GM12864 (cell line): ENCODE results near the gene HTR1D.
"Not testable (repeated sequence)": the region's sequence is repeated elsewhere in the genome, so short reads cannot be mapped to it uniquely, and the experiment has no call there.

Experiments
- DNase-seq: peaks from one replicate; pipeline ENCODE4 v3.0.0-alpha.2; 2011; ENCODE audit warnings: low read depth
- H3K4me3 ChIP-seq: 2 replicates; pipeline ENCODE4 v1.5.1; 2011; ENCODE audit warnings: mild to moderate bottlenecking, low read depth, low read length, control low read depth
- TF ChIP-seq, protein P1 (sequence below): IDR thresholded peaks from 2 replicates; pipeline ENCODE4 v1.5.1; 2011; ENCODE audit warnings: low read depth, mild to moderate bottlenecking, moderate library complexity, low read length, control low read depth, inconsistent platforms; ENCODE audit errors: missing control alignments

HTR1D gene

GRCh38 chr1:23208527-23208926, 8.8 kb downstream of the HTR1D start:
- H3K4me3 ChIP-seq = no peak overlapping the region
- TF ChIP-seq, protein P1, sequence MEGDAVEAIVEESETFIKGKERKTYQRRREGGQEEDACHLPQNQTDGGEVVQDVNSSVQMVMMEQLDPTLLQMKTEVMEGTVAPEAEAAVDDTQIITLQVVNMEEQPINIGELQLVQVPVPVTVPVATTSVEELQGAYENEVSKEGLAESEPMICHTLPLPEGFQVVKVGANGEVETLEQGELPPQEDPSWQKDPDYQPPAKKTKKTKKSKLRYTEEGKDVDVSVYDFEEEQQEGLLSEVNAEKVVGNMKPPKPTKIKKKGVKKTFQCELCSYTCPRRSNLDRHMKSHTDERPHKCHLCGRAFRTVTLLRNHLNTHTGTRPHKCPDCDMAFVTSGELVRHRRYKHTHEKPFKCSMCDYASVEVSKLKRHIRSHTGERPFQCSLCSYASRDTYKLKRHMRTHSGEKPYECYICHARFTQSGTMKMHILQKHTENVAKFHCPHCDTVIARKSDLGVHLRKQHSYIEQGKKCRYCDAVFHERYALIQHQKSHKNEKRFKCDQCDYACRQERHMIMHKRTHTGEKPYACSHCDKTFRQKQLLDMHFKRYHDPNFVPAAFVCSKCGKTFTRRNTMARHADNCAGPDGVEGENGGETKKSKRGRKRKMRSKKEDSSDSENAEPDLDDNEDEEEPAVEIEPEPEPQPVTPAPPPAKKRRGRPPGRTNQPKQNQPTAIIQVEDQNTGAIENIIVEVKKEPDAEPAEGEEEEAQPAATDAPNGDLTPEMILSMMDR = no peak
- no peak for DNase-seq

GRCh38 chr1:23207733-23208132, 9.6 kb downstream of the HTR1D start:
- not testable (repeated sequence) for DNase-seq, H3K4me3 ChIP-seq

DNA sequence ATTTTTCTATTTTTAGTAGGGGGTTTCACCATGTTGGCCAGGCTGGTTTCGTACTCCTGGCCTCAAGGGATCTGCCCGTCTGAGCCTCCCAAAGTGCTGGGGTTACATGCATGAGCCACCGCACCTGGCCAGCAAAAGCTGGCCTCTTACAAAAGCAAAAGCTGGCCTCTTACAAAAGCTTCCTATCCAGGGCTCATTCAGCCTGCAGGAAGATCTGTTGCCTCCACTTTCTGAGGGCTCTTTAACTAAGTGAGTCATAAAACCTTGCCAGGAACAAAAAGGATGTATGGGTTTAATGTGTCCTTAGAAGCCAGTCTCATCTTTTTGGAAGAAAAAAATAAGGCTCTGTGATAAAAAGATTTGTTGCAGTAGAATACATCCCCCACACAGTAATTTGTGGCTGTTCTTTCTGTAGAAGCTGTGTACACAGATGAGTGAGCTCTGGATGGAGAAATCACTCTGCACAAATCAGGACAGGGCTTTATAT, 15.0 kb downstream of the HTR1D start:
- TF ChIP-seq, protein P1 = no peak
- DNase-seq = no peak
- no peak overlapping the region for H3K4me3 ChIP-seq

DNA sequence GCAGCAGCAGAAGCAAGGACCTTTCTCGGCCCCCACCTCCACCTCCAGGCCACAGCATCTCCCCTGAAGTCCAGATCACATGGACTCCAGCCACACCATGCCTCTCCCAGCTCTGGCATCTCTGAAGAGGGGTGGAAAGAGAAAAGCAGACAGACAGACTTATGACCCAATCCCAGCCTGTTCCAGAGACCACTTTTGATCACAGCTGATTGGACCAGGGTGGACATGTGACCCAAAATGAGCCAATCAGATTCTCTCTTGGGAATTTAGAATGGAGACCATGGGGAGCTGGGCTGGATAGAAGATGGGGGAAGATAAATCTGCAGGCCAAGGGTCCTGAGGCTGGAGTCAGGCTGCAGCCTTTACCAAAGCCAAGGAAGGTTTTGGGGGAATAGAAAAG, 16.4 kb downstream of the HTR1D start:
- TF ChIP-seq, protein P1 = no peak
- H3K4me3 ChIP-seq = no peak overlapping the region
- DNase-seq = no peak

DNA sequence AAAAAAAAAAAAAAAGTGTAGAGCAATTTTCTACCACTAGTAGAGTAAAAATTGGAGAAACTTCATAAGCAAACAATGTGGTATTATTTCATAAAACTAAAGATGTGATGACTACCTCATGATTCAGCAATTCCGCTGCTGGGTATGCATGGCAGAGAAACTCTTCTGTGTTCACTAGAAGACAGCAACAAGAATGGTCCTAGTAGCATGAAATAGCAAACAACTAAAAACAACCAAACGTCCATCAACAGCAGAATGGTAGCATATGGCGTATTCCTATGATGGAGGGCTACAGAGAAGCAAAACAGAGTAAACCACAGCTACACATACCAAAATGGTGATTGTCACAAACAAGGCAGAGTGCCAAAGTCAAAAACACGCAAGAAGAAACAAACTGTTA, 18.9 kb downstream of the HTR1D start:
- DNase-seq = no peak
- TF ChIP-seq, protein P1 = no peak
- H3K4me3 ChIP-seq = no peak overlapping the region

GRCh38 chr1:23196627-23197328, 20.5 kb downstream of the HTR1D start:
- H3K4me3 ChIP-seq = no peak overlapping the region
- TF ChIP-seq, protein P1 = no peak
- no peak for DNase-seq

GRCh38 chr1:23194119-23194984, 22.9 kb downstream of the HTR1D start:
- H3K4me3 ChIP-seq = no peak overlapping the region
- TF ChIP-seq, protein P1 = no peak
- DNase-seq = no peak
